NB4 (cell line): ENCODE data around the gene DNAAF5.

Experiments used
- MYC ChIP-seq: IDR thresholded peaks from 2 replicates; pipeline ENCODE4 v1.6.1; 2011; ENCODE audit warnings: low read depth, low read length
- POLR2A ChIP-seq: IDR thresholded peaks from 2 replicates; pipeline ENCODE4 v1.6.1; 2011; ENCODE audit warnings: mild to moderate bottlenecking; ENCODE audit not compliant: insufficient read length; ENCODE audit errors: extremely low read depth
- TF ChIP-seq, protein P1 (sequence below): IDR thresholded peaks from one replicate; pipeline ENCODE4 v1.5.1; 2012; ENCODE audit warnings: low read depth, low read length

DNA sequence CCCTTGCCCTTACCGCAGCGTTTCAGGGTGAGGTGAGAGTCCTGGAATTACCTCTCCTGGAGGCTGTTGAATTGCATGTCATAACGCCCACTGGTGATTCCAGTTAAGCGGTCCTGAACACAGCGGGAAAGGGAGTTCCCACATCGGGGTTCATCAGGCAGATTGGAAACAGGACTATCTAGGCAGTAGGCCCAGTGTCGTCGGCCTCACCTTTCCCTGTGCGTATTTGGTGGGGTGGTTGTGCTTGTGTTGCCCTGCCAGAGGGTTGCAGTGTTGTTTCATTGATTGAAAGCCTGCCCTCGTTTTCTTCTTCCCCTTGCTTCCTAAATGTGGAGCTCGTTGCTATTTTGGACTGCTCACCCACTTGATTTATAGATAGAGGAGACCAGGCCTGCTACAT, 95.2 kb downstream of the DNAAF5 start:
- TF ChIP-seq, protein P1, sequence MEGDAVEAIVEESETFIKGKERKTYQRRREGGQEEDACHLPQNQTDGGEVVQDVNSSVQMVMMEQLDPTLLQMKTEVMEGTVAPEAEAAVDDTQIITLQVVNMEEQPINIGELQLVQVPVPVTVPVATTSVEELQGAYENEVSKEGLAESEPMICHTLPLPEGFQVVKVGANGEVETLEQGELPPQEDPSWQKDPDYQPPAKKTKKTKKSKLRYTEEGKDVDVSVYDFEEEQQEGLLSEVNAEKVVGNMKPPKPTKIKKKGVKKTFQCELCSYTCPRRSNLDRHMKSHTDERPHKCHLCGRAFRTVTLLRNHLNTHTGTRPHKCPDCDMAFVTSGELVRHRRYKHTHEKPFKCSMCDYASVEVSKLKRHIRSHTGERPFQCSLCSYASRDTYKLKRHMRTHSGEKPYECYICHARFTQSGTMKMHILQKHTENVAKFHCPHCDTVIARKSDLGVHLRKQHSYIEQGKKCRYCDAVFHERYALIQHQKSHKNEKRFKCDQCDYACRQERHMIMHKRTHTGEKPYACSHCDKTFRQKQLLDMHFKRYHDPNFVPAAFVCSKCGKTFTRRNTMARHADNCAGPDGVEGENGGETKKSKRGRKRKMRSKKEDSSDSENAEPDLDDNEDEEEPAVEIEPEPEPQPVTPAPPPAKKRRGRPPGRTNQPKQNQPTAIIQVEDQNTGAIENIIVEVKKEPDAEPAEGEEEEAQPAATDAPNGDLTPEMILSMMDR = no peak
- TF ChIP-seq POLR2A = no peak
- TF ChIP-seq MYC = no peak
